Kidney epithelial cell (primary cell): ENCODE data around the gene RIPOR3. TPM values are rescaled to one million over a fixed set of nuclear protein-coding genes. Genes with fewer than 3 reads are reported as not detected.

Source experiments
- DNase-seq: peaks from one replicate; pipeline ENCODE4 v3.0.0-alpha.2; 2010; ENCODE audit warnings: low read depth
- H3K27me3 ChIP-seq: 2 replicates; pipeline ENCODE4 v1.6.0; 2011; ENCODE audit warnings: low read length; ENCODE audit not compliant: control insufficient read depth, insufficient read depth
- H3K36me3 ChIP-seq: 2 replicates; pipeline ENCODE4 v1.5.1; 2011; ENCODE audit warnings: low read length; ENCODE audit not compliant: control insufficient read depth, insufficient read depth
- H3K4me3 ChIP-seq: 2 replicates; pipeline ENCODE4 v1.5.1; 2011; ENCODE audit warnings: low read depth, mild to moderate bottlenecking, control low read depth, low read length
- CTCF ChIP-seq: IDR thresholded peaks from 2 replicates; pipeline ENCODE4 v1.5.1; 2011; ENCODE audit warnings: mild to moderate bottlenecking, moderate library complexity, low read length, control low read depth, inconsistent platforms; ENCODE audit not compliant: insufficient read depth, poor library complexity, severe bottlenecking
- total RNA-seq: library from RNA; depleted of rRNA; stranded (reverse); fragments of >200 nt; gene quantifications from 2 replicates; pipeline ENCODE4 v1.2.3, GENCODE V29; 2015

RIPOR3 gene, protein sequence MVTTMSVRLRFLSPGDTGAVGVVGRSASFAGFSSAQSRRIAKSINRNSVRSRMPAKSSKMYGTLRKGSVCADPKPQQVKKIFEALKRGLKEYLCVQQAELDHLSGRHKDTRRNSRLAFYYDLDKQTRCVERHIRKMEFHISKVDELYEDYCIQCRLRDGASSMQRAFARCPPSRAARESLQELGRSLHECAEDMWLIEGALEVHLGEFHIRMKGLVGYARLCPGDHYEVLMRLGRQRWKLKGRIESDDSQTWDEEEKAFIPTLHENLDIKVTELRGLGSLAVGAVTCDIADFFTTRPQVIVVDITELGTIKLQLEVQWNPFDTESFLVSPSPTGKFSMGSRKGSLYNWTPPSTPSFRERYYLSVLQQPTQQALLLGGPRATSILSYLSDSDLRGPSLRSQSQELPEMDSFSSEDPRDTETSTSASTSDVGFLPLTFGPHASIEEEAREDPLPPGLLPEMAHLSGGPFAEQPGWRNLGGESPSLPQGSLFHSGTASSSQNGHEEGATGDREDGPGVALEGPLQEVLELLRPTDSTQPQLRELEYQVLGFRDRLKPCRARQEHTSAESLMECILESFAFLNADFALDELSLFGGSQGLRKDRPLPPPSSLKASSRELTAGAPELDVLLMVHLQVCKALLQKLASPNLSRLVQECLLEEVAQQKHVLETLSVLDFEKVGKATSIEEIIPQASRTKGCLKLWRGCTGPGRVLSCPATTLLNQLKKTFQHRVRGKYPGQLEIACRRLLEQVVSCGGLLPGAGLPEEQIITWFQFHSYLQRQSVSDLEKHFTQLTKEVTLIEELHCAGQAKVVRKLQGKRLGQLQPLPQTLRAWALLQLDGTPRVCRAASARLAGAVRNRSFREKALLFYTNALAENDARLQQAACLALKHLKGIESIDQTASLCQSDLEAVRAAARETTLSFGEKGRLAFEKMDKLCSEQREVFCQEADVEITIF
- total RNA-seq, result 0.08 and 0.41 TPM in 2 replicates

DNA sequence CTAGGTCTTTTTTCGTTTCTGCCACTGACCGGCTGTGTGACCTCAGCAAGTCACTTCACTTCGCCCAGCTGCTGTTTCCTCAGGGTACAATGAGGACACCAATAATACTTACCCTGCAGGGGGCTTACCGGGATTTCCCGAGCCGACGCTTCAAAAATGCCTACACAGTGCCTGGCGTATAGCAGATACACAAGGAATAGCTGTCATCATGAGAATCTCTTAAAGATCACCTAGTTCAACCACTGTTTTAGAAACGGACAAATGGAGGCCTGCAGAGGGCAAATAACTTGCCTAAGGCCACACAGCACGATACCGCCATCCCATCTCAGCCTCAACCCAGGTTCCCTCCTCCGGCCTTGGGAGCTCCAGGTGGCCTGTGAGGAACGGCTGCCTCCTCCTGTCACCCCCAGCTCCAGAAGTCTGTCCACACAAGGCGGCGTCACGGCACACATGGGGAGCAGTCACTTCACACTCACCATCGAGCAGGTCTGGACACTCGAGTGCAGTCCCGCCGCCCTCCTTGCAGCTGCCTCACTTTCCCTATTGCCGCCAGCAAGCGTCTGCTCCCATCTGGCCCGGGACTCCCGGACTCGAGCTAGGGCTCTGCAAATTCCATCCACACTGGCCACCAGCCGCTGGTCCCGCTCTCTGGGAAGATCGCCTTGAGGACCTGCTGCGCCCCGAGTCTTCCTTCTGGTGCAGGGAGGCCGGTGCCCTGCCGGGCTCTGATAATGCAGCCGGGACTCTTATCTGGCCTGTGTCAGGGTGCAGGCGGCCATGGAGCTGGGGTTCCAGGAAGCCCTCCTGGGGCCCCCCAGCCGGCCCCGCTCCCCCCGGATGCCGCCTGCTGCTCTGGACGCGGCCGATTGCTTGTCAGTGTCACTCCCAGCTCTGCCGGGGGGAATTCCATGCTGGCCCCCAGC, at the start of gene RIPOR3:
TSS of gene RIPOR3 (minus strand) at position 893 of the 923 bp plus-strand sequence. CDS start at position 479, 414 bp downstream.
- TF ChIP-seq CTCF, result no peak
- no peaks in the 10 kb centered on the region for H3K36me3 ChIP-seq
- DNase-seq, result no peak
- no peaks in the 10 kb centered on the region for H3K27me3 ChIP-seq
- peak within 1 kb of the TSS; percentile 29 for H3K4me3 ChIP-seq

DNA sequence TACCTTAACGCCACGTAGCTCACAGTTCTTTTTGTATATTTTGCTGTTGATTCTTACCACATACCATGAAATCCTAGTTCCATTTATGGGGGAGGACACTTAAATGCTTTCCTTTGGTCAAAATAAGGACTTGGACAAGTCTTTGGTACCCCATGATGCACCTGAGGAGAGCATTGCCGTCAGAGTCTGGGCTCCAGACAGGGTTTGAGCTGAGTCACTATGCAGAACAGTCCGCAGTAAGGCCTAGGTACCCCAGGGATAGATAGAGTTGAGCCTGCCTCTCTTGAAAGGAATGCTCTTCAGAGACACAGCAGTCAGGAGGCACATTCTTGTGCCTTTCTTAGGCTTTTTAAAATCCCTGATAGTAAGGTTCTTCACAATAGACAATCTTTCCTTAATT, 46.0 kb upstream of the RIPOR3 start:
- no peak for DNase-seq
- Histone ChIP-seq H3K27me3 (no peaks in the 10 kb centered on the region), H3K36me3 (no peaks in the 10 kb centered on the region), H3K4me3 (no peak overlapping the region)
- no peak for TF ChIP-seq CTCF

DNA sequence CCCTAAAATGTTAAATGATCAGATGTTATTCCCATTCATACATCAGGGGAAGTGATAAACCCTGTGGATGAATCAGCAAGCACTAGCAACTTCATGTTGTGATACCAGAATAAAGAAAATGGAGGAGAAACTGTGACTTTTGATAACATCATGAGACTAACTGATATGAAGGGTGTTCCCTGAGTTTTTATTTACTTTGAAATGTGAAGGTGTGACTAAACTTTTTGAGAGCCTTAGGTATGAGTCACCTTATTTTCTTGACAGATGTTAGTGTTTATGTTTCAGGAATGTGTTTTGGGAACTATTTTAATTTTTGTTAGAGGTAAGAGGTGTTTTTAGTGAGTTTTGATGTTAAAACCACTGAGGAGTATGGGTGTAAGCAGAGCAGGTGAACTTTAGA, 44.5 kb upstream of the RIPOR3 start:
- DNase-seq, result no peak
- TF ChIP-seq CTCF, result no peak
- no peaks in the 10 kb centered on the region for H3K36me3 ChIP-seq
- H3K4me3 ChIP-seq, result no peak overlapping the region
- no peaks in the 10 kb centered on the region for H3K27me3 ChIP-seq

- DNase-seq, result no peak
- no peaks in the 10 kb centered on the region for H3K27me3 ChIP-seq
- H3K36me3 ChIP-seq, result no peaks in the 10 kb centered on the region
- peak overlapping the region; percentile 78 for H3K4me3 ChIP-seq
- no peak for TF ChIP-seq CTCF
Observed at GRCh38 chr20:50734730-50735679, 43.7 kb upstream of the RIPOR3 start.
